GM15510 (cell line): ENCODE results near the gene KLK11.

Experiments used
- POLR2A ChIP-seq: IDR thresholded peaks from 3 replicates; pipeline ENCODE4 v1.6.1; 2011; ENCODE audit warnings: borderline replicate concordance; ENCODE audit not compliant: insufficient read length; ENCODE audit errors: extremely low read depth

Gene KLK11

GRCh38 chr19:51001515-51001914 is 24.9 kb downstream of the KLK11 start, which contains the start of gene KLK8:
KLK8 (minus strand) TSS chr19:51001604; CDS start chr19:51001167, 437 bp downstream.
- no peak for TF ChIP-seq POLR2A

- no peak for TF ChIP-seq POLR2A
Observed at GRCh38 chr19:51000981-51001380, 25.4 kb downstream of the KLK11 start.

GRCh38 chr19:51000426-51000825 is 26.0 kb downstream of the KLK11 start:
- TF ChIP-seq POLR2A, result no peak

- no peak for TF ChIP-seq POLR2A
Observed at GRCh38 chr19:50998686-50999085, 27.7 kb downstream of the KLK11 start.

- TF ChIP-seq POLR2A, result no peak
Observed at GRCh38 chr19:50998061-50998460, 28.4 kb downstream of the KLK11 start.

GRCh38 chr19:50994129-50994528 is 32.3 kb downstream of the KLK11 start:
- TF ChIP-seq POLR2A, result no peak

GRCh38 chr19:50992666-50993035 is 33.8 kb downstream of the KLK11 start:
- TF ChIP-seq POLR2A, result no peak

GRCh38 chr19:50983625-50984292 is 42.7 kb downstream of the KLK11 start, which contains the start of gene KLK7:
KLK7 (minus strand) TSS chr19:50983917; CDS start chr19:50982399, 1,518 bp downstream.
- TF ChIP-seq POLR2A, result no peak

- TF ChIP-seq POLR2A, result no peak
Observed at GRCh38 chr19:50982186-50982585, 44.2 kb downstream of the KLK11 start.

- TF ChIP-seq POLR2A, result no peak
Observed at GRCh38 chr19:50981587-50982146, 44.7 kb downstream of the KLK11 start.

GRCh38 chr19:50980208-50980607 is 46.2 kb downstream of the KLK11 start:
- TF ChIP-seq POLR2A, result no peak

GRCh38 chr19:50979758-50980157 is 46.7 kb downstream of the KLK11 start:
- no peak for TF ChIP-seq POLR2A

- no peak for TF ChIP-seq POLR2A
Observed at GRCh38 chr19:50978772-50979390, 47.5 kb downstream of the KLK11 start.

GRCh38 chr19:50977626-50978025 is 48.8 kb downstream of the KLK11 start:
- no peak for TF ChIP-seq POLR2A

GRCh38 chr19:50975766-50976165 is 50.6 kb downstream of the KLK11 start:
- TF ChIP-seq POLR2A, result no peak
